Astrocyte (in vitro differentiated cells and primary cell): Measurements from ENCODE around the gene WHRN. TPM values are rescaled to one million over a fixed set of nuclear protein-coding genes. Genes with fewer than 3 reads are reported as not detected.

Source experiments
- DNase-seq: peaks from one replicate; pipeline ENCODE4 v3.0.0-alpha.2; 2010; ENCODE audit warnings: low read depth
- FAIRE-seq: peaks from 2 replicates; lab custom pipeline; 2011; peaks lifted over from hg19 to GRCh38; lab: Jason Lieb, UNC
- H2AFZ ChIP-seq: 2 replicates; pipeline ENCODE4 v1.6.0; 2012; ENCODE audit warnings: low read depth, low read length, inconsistent platforms
- H3K27ac ChIP-seq: 2 replicates; pipeline ENCODE4 v1.5.1; 2011; ENCODE audit warnings: low read depth, low read length, inconsistent platforms
- H3K27me3 ChIP-seq: 2 replicates; pipeline ENCODE4 v1.6.0; 2011; ENCODE audit warnings: low read length, inconsistent platforms; ENCODE audit not compliant: insufficient read depth
- H3K36me3 ChIP-seq: 2 replicates; pipeline ENCODE4 v1.5.1; 2011; ENCODE audit warnings: low read length, inconsistent platforms; ENCODE audit not compliant: insufficient read depth
- H3K4me1 ChIP-seq: 2 replicates; pipeline ENCODE4 v1.5.1; 2011; ENCODE audit warnings: low read length, inconsistent platforms; ENCODE audit not compliant: insufficient read depth
- H3K4me2 ChIP-seq: 2 replicates; pipeline ENCODE4 v1.6.0; 2012; ENCODE audit warnings: low read length, inconsistent platforms
- H3K4me3 ChIP-seq: 2 replicates; pipeline ENCODE4 v1.5.1; 2011; ENCODE audit warnings: low read depth, mild to moderate bottlenecking, low read length, inconsistent platforms; ENCODE audit not compliant: insufficient read depth
- H3K79me2 ChIP-seq: 2 replicates; pipeline ENCODE4 v1.6.0; 2012; ENCODE audit warnings: mild to moderate bottlenecking, low read length, inconsistent platforms; ENCODE audit not compliant: insufficient read depth
- H3K9ac ChIP-seq: 2 replicates; pipeline ENCODE4 v1.6.0; 2012; ENCODE audit warnings: mild to moderate bottlenecking, low read length, inconsistent platforms
- H3K9me3 ChIP-seq: 2 replicates; pipeline ENCODE4 v1.5.1; 2012; ENCODE audit warnings: low read depth, mild to moderate bottlenecking, low read length, inconsistent platforms; ENCODE audit not compliant: insufficient read depth
- H4K20me1 ChIP-seq: 2 replicates; pipeline ENCODE4 v1.6.0; 2012; ENCODE audit warnings: low read length, inconsistent platforms; ENCODE audit not compliant: insufficient read depth
- H3K27ac Mint-ChIP-seq: one replicate; pipeline ENCODE4 v1.8.0; 2021; ENCODE audit warnings: mild to moderate bottlenecking, mixed read lengths; ENCODE audit not compliant: unreplicated experiment
- H3K27me3 Mint-ChIP-seq: one replicate; pipeline ENCODE4 v1.8.0; 2021; ENCODE audit warnings: low read depth, mixed read lengths; ENCODE audit not compliant: unreplicated experiment
- H3K36me3 Mint-ChIP-seq: one replicate; pipeline ENCODE4 v1.8.0; 2021; ENCODE audit warnings: low read depth, mixed read lengths; ENCODE audit not compliant: unreplicated experiment
- H3K4me1 Mint-ChIP-seq: one replicate; pipeline ENCODE4 v1.8.0; 2021; ENCODE audit warnings: low read depth, mixed read lengths; ENCODE audit not compliant: unreplicated experiment
- H3K4me3 Mint-ChIP-seq: one replicate; pipeline ENCODE4 v1.8.0; 2021; ENCODE audit warnings: mild to moderate bottlenecking, moderate library complexity, mixed read lengths; ENCODE audit not compliant: unreplicated experiment
- H3K9me3 Mint-ChIP-seq: one replicate; pipeline ENCODE4 v1.8.0; 2021; ENCODE audit warnings: mild to moderate bottlenecking, mixed read lengths; ENCODE audit not compliant: unreplicated experiment
- EZH2 ChIP-seq: IDR thresholded peaks from 2 replicates; pipeline ENCODE4 v1.6.1; 2012; ENCODE audit warnings: mild to moderate bottlenecking, low read length, inconsistent platforms; ENCODE audit not compliant: insufficient read depth
- total RNA-seq: library from RNA; stranded (reverse); gene quantifications from 2 replicates; pipeline ENCODE4 v1.2.1, GENCODE V29; 2021
- TF ChIP-seq, protein P1 (sequence below): IDR thresholded peaks from 2 replicates; pipeline ENCODE4 v1.5.1; 2011; ENCODE audit warnings: low read depth, mild to moderate bottlenecking, inconsistent platforms, low read length, moderate library complexity; ENCODE audit not compliant: insufficient read depth

The WHRN gene
- total RNA-seq, 1 donor from 2014 or later = 10.2 TPM

- Mint-ChIP-seq H3K4me1 (peaks cover 3% of the 10 kb centered on the region), H3K9me3 (peaks cover 5% of the 10 kb centered on the region), H3K27ac (no peak overlapping the region), H3K36me3 (peaks cover 11% of the 10 kb centered on the region), H3K27me3 (peaks cover 24% of the 10 kb centered on the region), H3K4me3 (no peak overlapping the region)
- FAIRE-seq (no peak), DNase-seq (no peak)
- Histone ChIP-seq H3K36me3 (no peaks in the 10 kb centered on the region), H3K4me3 (no peak overlapping the region), H3K9me3 (no peaks in the 10 kb centered on the region), H2AFZ (no peak overlapping the region), H3K79me2 (no peaks in the 10 kb centered on the region), H3K4me1 (no peaks in the 10 kb centered on the region), H3K4me2 (no peak overlapping the region), H4K20me1 (peaks cover 22% of the 10 kb centered on the region), H3K27me3 (peaks cover 9% of the 10 kb centered on the region), H3K9ac (no peak overlapping the region), H3K27ac (no peak overlapping the region)
- TF ChIP-seq, protein P1, sequence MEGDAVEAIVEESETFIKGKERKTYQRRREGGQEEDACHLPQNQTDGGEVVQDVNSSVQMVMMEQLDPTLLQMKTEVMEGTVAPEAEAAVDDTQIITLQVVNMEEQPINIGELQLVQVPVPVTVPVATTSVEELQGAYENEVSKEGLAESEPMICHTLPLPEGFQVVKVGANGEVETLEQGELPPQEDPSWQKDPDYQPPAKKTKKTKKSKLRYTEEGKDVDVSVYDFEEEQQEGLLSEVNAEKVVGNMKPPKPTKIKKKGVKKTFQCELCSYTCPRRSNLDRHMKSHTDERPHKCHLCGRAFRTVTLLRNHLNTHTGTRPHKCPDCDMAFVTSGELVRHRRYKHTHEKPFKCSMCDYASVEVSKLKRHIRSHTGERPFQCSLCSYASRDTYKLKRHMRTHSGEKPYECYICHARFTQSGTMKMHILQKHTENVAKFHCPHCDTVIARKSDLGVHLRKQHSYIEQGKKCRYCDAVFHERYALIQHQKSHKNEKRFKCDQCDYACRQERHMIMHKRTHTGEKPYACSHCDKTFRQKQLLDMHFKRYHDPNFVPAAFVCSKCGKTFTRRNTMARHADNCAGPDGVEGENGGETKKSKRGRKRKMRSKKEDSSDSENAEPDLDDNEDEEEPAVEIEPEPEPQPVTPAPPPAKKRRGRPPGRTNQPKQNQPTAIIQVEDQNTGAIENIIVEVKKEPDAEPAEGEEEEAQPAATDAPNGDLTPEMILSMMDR = no peak
- TF ChIP-seq EZH2 = no peak
These were observed 12.3 kb downstream of the WHRN start for GRCh38 chr9:114492991-114493390.

DNA sequence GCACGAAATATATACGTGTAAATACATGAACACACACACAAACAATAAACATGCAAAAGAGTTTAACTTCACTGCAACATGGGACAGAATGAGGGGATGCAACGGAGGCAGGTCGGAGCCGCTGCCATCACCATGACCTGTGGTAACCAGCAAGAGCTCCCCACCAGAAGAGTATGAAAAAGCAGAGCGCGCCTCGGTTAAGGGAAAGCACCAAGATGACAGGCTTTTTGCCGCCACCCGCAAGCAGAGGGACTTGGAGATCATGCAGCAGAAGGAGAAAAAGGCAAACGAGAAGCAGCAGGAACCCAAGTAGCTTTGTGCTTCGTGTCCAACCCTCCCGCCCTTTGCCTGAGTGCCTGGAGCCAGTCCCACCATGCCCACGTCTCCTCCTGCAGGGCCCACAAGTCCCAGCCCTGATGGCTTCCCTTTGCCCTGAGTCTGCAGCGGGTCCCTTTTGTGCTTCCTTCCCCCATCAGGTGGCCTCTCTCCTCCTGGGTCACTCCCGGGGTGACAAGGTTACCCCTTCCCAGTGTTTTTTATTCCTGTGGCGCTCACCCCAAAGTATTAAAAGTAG lies 13.8 kb downstream of the WHRN start:
- peaks cover 6% of the 10 kb centered on the region for H3K4me1 Mint-ChIP-seq
- no peaks in the 10 kb centered on the region for H3K4me1 ChIP-seq
- FAIRE-seq = no peak

GRCh38 chr9:114489928-114490327 lies 15.3 kb downstream of the WHRN start:
- no peaks in the 10 kb centered on the region for H3K36me3 ChIP-seq
- no peak overlapping the region for H3K9ac ChIP-seq
- H3K4me1 Mint-ChIP-seq = peaks cover 10% of the 10 kb centered on the region
- peaks cover 3% of the 10 kb centered on the region for H4K20me1 ChIP-seq
- DNase-seq (no peak), FAIRE-seq (no peak)
- H3K79me2 ChIP-seq = no peaks in the 10 kb centered on the region
- no peak overlapping the region for H3K27ac Mint-ChIP-seq
- TF ChIP-seq, protein P1 = no peak
- peaks cover 2% of the 10 kb centered on the region for H3K9me3 Mint-ChIP-seq
- H3K27me3 Mint-ChIP-seq = peaks cover 11% of the 10 kb centered on the region
- H3K36me3 Mint-ChIP-seq = peaks cover 7% of the 10 kb centered on the region
- H3K4me3 ChIP-seq = no peak overlapping the region
- H3K4me1 ChIP-seq = peaks cover 4% of the 10 kb centered on the region
- no peak overlapping the region for H3K4me2 ChIP-seq
- H3K27ac ChIP-seq = no peak overlapping the region
- no peak overlapping the region for H2AFZ ChIP-seq
- H3K27me3 ChIP-seq = peaks cover 3% of the 10 kb centered on the region
- no peak overlapping the region for H3K4me3 Mint-ChIP-seq
- no peaks in the 10 kb centered on the region for H3K9me3 ChIP-seq

More for the DNA sequence above, 13.8 kb downstream of the WHRN start:
- H4K20me1 ChIP-seq = peaks cover 15% of the 10 kb centered on the region
- H3K9ac ChIP-seq = no peak overlapping the region
- no peak overlapping the region for H3K4me2 ChIP-seq
- no peak for TF ChIP-seq EZH2
- TF ChIP-seq, protein P1 = no peak
- no peak overlapping the region for H3K4me3 Mint-ChIP-seq
- no peak overlapping the region for H2AFZ ChIP-seq
- no peak overlapping the region for H3K4me3 ChIP-seq
- H3K27me3 Mint-ChIP-seq = peaks cover 21% of the 10 kb centered on the region
- peaks cover 11% of the 10 kb centered on the region for H3K36me3 Mint-ChIP-seq
- H3K27ac ChIP-seq = no peak overlapping the region
- H3K9me3 Mint-ChIP-seq = peaks cover 5% of the 10 kb centered on the region
- no peak for DNase-seq
- no peaks in the 10 kb centered on the region for H3K9me3 ChIP-seq
- H3K79me2 ChIP-seq = no peaks in the 10 kb centered on the region
- peaks cover 9% of the 10 kb centered on the region for H3K27me3 ChIP-seq
- H3K27ac Mint-ChIP-seq = no peak overlapping the region
- H3K36me3 ChIP-seq = no peaks in the 10 kb centered on the region
